GOT3 (cell line): ENCODE results near the gene TACC2.

Experiments
- DNase-seq: peaks from one replicate; lab custom pipeline; 2025; ENCODE audit warnings: mixed read lengths; lab: John Stamatoyannopoulos, UW

The TACC2 gene

DNA sequence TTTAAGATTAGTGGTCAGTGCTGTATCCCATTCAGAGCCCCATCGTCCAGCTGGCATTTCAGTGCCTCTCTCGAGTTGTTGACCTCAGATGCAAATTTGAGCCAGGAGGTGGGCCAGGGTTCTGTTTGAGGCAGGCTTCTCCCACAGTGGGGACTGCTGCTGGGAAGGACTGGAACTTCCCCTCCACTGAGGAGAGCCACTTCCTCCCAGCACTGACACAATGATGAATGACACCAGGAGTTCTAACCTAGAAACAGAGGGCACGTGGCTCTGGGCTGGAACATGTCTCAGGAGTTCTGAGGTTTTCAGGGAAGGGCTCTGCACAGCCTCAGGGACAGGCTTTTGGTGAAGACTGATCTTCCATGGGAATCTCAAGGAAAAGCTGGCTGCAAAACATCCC is 263.8 kb downstream of the TACC2 start:
- DNase-seq = no peak

- no peak for DNase-seq
These were observed 264.6 kb downstream of the TACC2 start for GRCh38 chr10:122253605-122254004.

GRCh38 chr10:122254831-122255230 is 265.9 kb downstream of the TACC2 start:
- DNase-seq = no peak

DNA sequence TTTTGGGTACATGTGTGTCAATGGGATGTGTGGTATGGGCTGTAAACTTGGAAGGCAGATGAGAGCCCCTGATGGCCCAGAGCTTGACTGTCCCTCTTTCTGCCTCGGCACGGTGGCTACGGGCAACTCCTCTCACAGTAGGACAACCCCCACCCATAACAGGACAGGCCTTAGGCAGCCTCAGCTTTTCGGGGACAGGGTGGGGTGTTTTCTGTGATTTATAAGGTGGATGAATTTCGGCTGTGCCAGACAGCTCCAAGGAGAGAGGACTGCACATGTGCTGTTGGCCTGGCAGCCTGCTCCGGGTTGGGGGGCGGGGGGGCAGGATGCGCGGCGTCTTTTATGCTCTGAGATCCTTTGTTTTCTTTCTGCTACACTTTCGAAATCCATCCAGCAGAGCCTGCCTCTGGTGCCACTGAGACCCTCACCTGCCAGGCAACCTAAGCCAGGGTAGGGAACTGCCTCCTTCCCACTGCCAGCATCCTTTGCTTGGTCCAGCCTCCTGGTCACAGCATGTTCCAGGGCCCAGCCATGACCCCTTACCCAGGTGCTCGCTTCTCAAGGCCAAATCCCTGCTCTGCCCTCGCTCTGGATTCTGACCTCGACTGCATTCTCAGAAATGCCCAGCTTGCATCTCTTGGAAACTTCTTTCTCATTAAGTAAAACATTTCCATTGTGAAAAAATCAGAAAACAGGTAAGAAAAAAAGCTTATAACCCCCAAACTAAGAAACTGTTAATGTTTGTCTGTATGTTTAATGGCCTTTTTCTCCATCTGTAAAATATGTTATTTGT is 266.7 kb downstream of the TACC2 start:
- DNase-seq = no peak

- DNase-seq = no peak
These were observed 268.1 kb downstream of the TACC2 start for GRCh38 chr10:122257041-122257440.

DNA sequence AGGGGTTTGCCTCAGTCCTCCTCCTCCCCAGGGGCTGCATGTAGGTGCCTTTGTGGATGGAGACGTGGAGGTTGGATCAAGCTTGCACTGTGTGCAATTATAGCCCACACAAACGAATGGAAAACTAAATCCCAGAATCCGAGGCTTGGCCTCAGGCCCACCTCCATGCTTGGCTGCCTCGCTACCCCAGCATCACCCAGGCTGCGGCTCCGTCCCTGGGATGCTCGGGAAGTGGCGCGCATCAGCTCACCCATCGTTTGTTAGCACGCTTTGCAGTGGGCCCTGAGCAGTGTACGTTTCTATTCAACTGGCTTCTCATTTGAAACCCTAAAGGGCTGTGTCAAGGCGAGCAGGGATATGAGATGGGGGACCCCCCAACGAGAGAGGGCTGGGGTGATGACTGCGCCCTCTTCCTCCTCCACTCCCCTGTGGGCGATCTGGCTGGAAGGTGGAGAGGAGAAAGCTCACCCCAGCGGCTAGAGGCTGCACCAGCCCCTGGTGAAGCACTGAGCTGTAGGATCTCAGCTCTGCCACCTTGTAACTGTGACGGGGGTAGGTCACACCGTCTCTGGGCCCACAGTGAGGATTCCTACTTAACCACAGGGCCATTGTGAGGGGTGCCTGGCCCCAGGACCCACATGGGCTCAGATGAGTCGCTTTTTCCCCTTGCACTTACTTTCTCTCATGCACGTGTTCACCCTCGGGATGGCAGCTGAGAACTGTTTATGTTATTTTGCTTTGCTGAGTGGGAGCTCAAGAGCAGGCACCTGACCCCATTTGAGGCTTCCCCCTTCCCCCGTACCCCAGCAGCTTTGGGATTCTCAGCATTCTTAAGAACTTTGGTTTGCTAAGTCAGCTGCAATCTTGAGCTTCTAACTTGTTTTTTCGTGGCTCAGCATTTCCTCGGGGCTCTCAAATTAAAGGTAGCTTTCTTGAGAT is 269.4 kb downstream of the TACC2 start:
- DNase-seq = no peak

DNA sequence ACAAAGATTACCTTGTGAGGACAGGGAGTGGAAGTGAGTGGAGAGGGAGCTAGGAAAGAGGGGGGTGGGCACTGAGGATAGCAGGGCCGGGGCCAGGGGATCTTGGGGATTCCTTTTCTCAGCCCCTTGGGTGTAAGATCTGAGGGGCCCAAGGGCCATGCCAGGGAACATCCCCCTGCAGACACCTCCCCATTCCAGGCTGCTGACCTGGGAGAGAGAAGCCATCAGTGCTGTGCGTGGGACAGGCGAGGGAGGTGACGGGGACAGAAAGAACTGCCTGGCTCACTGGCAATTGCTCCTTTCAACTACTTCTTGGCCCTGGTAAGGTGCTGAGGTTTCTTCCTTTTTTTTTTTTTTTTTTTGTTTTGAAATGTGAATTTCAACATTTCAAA is 270.1 kb downstream of the TACC2 start:
- no peak for DNase-seq

DNA sequence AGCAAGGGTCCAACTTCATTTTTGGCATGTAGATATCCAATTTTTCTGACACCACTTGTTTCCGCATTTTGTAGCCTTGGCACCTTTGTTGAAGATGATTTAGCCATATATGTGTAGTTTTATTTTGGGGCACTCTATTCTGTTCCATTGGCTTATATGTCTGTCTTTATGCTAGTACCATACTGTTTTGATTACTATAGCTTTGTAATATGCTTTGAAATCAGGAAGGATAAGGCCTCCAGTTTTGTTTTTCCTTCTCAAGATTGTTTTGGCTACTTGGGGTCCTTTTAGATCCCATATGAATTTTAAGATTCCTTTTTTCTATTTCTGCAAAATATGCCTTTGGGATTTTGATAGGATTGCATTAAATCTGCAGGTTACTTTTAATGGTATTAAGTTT is 272.6 kb downstream of the TACC2 start:
- no peak for DNase-seq

GRCh38 chr10:122263971-122264370 is 275.0 kb downstream of the TACC2 start:
- no peak for DNase-seq

DNA sequence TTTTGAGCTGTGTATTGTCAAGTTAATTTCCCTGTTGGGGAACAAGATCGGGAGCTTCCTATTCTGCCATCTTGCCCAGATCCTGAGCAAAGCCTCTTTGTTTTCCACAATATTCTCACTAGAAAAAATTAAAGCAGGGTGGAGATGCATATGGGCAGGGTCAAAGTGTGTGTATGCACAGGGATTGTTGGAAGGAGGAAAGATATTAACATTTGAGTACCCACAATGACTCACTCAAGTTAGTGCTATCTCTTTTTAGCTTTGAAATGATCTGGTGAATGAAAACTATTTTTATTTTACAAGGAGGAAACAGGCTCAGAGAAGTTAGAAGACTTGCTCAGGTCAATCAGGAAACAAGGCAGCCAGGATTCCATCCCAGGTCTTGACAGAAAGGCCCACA is 275.5 kb downstream of the TACC2 start:
- DNase-seq = no peak

GRCh38 chr10:122264931-122265330 is 276.0 kb downstream of the TACC2 start:
- DNase-seq = no peak

GRCh38 chr10:122265896-122266295 is 276.9 kb downstream of the TACC2 start:
- DNase-seq = no peak

GRCh38 chr10:122267849-122268737 is 279.1 kb downstream of the TACC2 start:
- DNase-seq = no peak

- DNase-seq = no peak
These were observed 280.2 kb downstream of the TACC2 start for GRCh38 chr10:122269059-122269687.

DNA sequence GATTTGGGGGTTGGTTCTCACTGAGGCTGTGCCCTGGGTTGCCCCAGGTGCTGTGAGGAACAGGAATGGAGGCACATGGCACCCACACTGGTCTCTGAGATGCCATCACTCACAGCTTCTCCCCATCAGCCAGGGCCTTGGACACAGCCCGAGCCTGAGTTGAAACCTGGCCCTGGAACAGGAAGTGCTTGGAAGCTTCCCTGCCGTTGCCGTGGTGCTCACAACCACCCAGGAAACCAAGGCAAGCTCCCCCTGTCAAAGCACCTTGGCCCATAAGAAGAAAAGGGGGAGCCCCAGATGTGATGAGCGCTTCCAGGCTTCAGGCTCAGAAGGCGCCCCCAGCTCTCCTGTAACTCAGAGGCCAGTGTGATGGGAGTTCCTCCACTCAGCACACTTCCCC is 282.1 kb downstream of the TACC2 start, which contains the start of gene BTBD16:
BTBD16 (plus strand) TSS at position 221 of the 400 bp plus-strand sequence. CDS start 3,786 bp downstream, outside the sequence.
- DNase-seq = no peak

DNA sequence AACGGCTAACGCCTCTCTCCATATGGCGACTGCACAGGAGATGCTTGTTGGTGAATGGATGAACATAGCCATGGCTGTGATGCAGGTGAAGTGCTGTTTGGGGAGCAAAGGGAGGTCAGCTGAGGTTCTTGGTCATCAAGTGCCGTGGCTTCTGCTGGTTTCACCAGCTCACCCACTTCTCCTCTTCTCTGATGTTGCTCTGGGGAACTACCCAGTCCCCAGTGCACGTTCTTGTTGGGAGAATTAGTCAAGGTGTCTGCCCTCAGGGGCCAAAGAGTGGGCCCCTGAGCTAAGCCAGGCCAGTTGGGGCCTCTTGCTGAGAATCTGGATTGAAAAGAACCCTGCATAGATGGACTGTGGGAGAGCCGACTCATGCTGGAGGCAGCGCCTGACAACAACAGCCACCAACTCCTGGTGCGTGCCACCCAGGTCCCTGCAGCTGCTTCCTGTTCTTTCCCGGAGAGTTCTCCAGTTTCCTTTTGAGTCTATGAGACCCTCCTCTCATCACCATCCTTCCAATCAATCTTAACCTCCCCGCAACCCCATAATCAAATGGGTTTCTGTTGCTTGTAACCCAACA is 285.1 kb downstream of the TACC2 start:
- DNase-seq = no peak

GRCh38 chr10:122276611-122277208 is 287.7 kb downstream of the TACC2 start:
- no peak for DNase-seq

GRCh38 chr10:122277526-122278136 is 288.7 kb downstream of the TACC2 start:
- no peak for DNase-seq

GRCh38 chr10:122279725-122280141 is 290.8 kb downstream of the TACC2 start:
- no peak for DNase-seq

DNA sequence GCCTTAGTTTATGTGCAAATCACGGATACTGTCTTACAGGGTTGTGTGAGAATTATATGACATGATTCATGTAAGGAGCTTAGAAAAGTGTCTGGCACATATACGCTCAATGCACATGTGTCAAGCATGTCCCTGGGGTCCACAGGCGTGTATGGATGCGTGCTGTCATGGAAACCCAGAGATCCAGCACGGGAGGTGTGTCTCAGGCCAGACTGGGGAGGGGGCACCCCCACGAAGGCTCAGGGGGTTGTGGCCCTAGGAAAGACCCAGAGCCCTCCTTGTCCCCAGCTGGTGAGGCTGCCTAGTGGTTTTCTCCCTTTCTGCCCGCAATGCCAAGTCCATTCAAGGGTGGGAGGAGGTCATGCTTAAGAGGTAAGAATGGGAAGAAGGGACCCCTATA is 291.2 kb downstream of the TACC2 start:
- DNase-seq = no peak
